GM12864 (cell line): ENCODE data around the gene ENHO.

Experiments
- DNase-seq: peaks from one replicate; pipeline ENCODE4 v3.0.0-alpha.2; 2011; ENCODE audit warnings: low read depth
- H3K4me3 ChIP-seq: 2 replicates; pipeline ENCODE4 v1.5.1; 2011; ENCODE audit warnings: mild to moderate bottlenecking, low read depth, low read length, control low read depth
- CTCF ChIP-seq: IDR thresholded peaks from 2 replicates; pipeline ENCODE4 v1.5.1; 2011; ENCODE audit warnings: low read depth, mild to moderate bottlenecking, moderate library complexity, low read length, control low read depth, inconsistent platforms; ENCODE audit errors: missing control alignments

The ENHO gene

GRCh38 chr9:34560599-34561214 lies 37.9 kb upstream of the ENHO start:
- no peak for TF ChIP-seq CTCF
- no peak for DNase-seq
- no peak overlapping the region for H3K4me3 ChIP-seq

- DNase-seq = no peak
- TF ChIP-seq CTCF = no peak
- no peak overlapping the region for H3K4me3 ChIP-seq
Observed at GRCh38 chr9:34559624-34560455, 37.0 kb upstream of the ENHO start.

GRCh38 chr9:34558919-34559623 lies 36.3 kb upstream of the ENHO start:
- DNase-seq = no peak
- no peak overlapping the region for H3K4me3 ChIP-seq
- no peak for TF ChIP-seq CTCF

GRCh38 chr9:34558364-34558763 lies 35.6 kb upstream of the ENHO start:
- no peak for DNase-seq
- TF ChIP-seq CTCF = no peak
- no peak overlapping the region for H3K4me3 ChIP-seq

GRCh38 chr9:34557426-34558321 lies 34.9 kb upstream of the ENHO start:
- no peak for TF ChIP-seq CTCF
- no peak for DNase-seq
- H3K4me3 ChIP-seq = no peak overlapping the region

- no peak for TF ChIP-seq CTCF
- DNase-seq = no peak
- H3K4me3 ChIP-seq = no peak overlapping the region
Observed at GRCh38 chr9:34556949-34557348, 34.2 kb upstream of the ENHO start.
